Duodenal mucosa (tissue), 2 donors: Measurements from ENCODE around the gene PEPD.

Experiments
- H3K27ac ChIP-seq: one replicate; pipeline ENCODE4 v1.7.0; 2013; ENCODE audit warnings: low read depth, low read length
- H3K27me3 ChIP-seq, 2 donors: one replicate each; pipeline ENCODE4 v1.7.0; 2013; ENCODE audit warnings: low read length in 2 of 2, control low read depth in 1 of 2; ENCODE audit not compliant: insufficient read depth in 2 of 2, control insufficient read depth in 1 of 2
- H3K36me3 ChIP-seq, 2 donors: one replicate each; pipeline ENCODE4 v1.7.0; 2013; ENCODE audit warnings: low read length in 2 of 2, control low read depth in 1 of 2; ENCODE audit not compliant: insufficient read depth in 2 of 2, control insufficient read depth in 1 of 2
- H3K4me1 ChIP-seq, 2 donors: one replicate each; pipeline ENCODE4 v1.7.0; 2013; ENCODE audit warnings: low read length in 2 of 2, control low read depth in 1 of 2; ENCODE audit not compliant: insufficient read depth in 2 of 2, control insufficient read depth in 1 of 2
- H3K4me3 ChIP-seq, 2 donors: one replicate each; pipeline ENCODE4 v1.7.0; 2013; ENCODE audit warnings: low read length in 2 of 2, low read depth in 1 of 2
- H3K9ac ChIP-seq, 2 donors: one replicate each; pipeline ENCODE4 v1.7.0; 2013; ENCODE audit warnings: low read length in 2 of 2, low read depth in 1 of 2
- H3K9me3 ChIP-seq, 2 donors: one replicate each; pipeline ENCODE4 v1.7.0; 2013; ENCODE audit warnings: low read length in 2 of 2, control low read depth in 1 of 2; ENCODE audit not compliant: control insufficient read depth in 1 of 2

PEPD gene

DNA sequence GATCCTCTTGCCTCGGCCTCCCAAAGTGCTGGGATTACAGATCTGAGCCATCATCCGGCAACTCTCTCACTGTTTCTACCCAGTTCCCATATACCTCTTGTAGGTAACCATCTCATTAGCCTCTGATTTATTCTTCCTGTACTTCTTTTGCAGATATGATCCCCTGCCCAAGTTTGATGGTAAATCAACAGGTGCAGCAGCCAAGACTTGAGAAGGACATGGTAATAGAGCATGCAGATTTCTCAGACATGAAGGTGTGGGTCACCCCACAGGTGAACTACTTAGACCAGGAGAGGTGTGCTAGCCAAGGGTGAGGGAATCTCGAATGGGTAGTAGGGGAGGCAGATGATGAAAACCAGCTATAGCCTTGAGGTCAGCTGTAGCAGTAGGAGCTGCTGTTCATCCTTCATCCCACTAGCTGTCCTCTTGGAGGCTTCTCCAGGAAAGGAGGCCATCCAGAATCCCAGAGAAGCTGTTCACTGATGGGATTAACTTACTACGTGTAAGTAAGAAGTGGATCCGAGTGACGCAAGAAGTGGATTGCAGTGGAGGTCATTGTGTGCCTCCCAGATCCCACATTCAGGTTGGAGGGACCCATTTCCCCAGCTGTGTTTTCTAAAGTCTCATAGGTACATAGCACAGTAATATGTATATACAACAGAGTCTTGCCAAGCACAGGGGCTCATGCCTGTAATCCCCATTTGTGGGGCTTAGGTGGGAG is 158.9 kb downstream of the PEPD start:
- H3K4me3 ChIP-seq: no peak overlapping the region
- no peak overlapping the region for H3K27ac ChIP-seq
- no peaks in the 10 kb centered on the region for H3K36me3 ChIP-seq
- H3K9me3 ChIP-seq: no peaks in the 10 kb centered on the region
- no peaks in the 10 kb centered on the region for H3K27me3 ChIP-seq
- H3K9ac ChIP-seq: no peak overlapping the region
- peaks cover 14 to 25% of the 10 kb centered on the region in 2 donors for H3K4me1 ChIP-seq

DNA sequence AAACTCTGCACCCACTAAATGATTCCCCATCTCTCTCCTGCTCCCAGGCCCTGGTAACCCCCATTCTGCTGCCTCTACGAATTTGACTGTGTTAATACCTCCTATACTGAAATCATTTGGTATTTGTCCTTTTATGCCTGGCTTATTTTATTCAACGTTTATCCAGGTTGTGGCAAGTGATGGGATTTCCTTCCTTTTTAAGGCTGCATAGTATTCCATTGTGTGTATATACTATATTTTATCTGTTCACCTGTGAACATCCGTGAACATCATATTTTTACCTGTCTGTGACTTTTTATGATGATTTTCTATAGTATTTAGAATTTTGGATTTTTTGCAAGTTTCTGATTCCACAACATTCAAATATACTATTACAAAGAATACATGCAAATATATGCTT is 162.0 kb downstream of the PEPD start:
- Histone ChIP-seq H3K4me3 (no peak overlapping the region), H3K36me3 (no peaks in the 10 kb centered on the region), H3K27ac (no peak overlapping the region), H3K9ac (no peak overlapping the region), H3K4me1 (peaks cover 0 to 5% of the 10 kb centered on the region in 2 donors), H3K9me3 (peaks cover 0 to 2% of the 10 kb centered on the region in 2 donors), H3K27me3 (no peaks in the 10 kb centered on the region)

DNA sequence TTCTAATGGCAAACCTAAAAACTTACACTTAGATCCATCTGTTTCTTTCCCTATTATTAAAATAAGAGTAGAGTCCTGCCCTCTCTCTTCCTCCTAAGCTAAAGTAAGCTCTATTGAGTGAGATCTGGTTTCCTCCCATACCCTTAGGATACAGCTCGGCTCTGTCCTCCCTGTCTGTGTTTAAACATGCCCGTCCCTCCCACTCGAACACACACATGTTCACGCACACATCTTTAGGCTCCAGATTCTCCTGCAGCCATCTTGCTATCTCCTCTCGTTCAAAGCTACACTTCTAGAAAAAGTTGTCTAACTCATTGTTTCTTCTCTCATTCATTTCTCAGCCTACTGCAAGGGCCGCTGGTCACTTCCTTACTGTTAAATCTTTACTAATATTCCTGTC is 163.2 kb downstream of the PEPD start:
- peaks cover 0 to 2% of the 10 kb centered on the region in 2 donors for H3K9me3 ChIP-seq
- H3K9ac ChIP-seq: no peak overlapping the region
- H3K4me1 ChIP-seq: no peaks in the 10 kb centered on the region

DNA sequence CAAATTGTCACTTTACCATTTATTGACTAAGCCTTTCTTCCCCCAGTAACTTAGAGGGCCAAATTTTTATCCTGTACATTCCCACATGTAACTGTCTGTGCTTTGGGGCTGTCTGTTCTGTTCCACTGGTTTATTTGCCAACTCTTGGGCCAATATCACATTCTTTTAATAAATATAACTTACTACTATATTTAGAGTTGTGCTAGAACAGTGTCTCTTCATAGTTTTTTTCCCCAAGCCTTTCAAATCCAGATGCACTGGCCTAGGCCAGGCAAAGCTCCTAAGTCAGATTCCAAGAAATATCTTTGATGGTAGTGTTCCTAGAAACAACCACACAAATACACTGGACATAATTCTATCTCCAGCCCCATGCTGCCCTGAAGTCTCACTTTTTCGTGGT is 164.0 kb downstream of the PEPD start:
- no peak overlapping the region for H3K27ac ChIP-seq
- H3K4me3 ChIP-seq: no peak overlapping the region
- no peaks in the 10 kb centered on the region for H3K4me1 ChIP-seq
- H3K9me3 ChIP-seq: peaks cover 0 to 2% of the 10 kb centered on the region in 2 donors
- no peaks in the 10 kb centered on the region for H3K36me3 ChIP-seq
- no peaks in the 10 kb centered on the region for H3K27me3 ChIP-seq
- H3K9ac ChIP-seq: no peak overlapping the region

More for the DNA sequence above, 163.2 kb downstream of the PEPD start:
- H3K36me3 ChIP-seq: no peaks in the 10 kb centered on the region
- H3K27me3 ChIP-seq: no peaks in the 10 kb centered on the region
- no peak overlapping the region for H3K27ac ChIP-seq
- no peak overlapping the region for H3K4me3 ChIP-seq

DNA sequence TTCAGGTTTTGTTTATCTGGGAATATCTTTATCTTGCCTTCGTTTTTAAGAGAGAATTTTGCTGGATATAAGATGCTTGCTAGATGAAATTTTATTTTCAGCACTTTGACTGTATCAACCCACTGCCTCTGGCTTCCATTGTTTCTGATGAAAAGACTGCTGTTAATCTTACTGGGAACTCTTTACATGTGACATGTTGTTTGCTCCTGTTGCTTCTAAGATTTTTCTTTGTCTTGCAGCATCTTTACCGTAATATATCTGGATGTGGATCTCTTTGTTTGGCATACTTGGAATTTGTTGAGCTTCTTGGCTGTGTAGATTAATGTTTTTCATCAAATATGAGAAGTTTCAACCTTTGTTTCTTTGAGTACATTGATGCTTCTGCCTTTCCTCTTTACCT is 166.1 kb downstream of the PEPD start:
- Histone ChIP-seq H3K9me3 (peaks cover 0 to 2% of the 10 kb centered on the region in 2 donors), H3K9ac (no peak overlapping the region), H3K4me1 (no peaks in the 10 kb centered on the region), H3K27me3 (no peaks in the 10 kb centered on the region), H3K36me3 (no peaks in the 10 kb centered on the region), H3K4me3 (no peak overlapping the region), H3K27ac (no peak overlapping the region)

DNA sequence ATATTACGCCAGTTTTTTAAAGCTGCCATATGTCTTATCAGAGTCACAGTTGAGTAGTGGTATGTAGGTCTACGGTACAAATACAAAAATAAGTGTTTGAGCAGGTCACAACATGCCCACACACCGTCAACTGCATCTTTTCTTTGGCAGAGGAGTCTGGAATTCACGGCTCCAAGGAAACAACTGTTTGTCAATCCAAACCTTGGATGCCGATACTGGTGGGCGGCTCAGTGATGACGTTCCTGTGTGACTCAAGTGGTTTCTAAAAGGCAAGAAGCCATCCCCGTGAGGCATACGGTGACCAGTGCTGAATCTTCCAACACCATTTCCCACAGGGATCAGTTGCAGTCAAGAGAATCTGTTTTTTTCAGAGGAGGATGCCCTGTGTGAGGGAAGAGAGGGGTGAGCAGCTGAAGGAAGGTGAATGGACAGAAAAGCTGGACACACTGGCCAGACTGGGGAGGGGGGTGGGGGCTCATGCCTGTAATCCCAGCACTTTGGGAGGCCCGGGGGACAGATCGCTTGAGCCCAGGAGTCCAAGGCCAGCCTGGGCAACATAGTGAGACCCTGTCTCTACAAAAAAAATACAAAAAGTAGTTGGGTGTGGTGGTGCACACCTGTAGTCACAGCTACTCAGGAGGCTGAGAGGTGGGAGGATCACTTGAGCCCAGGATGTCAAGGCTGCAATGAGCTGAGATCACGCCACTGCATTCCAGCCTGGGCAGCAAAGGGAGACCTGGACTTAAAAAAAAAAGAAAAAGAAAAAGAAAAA is 170.9 kb downstream of the PEPD start:
- no peaks in the 10 kb centered on the region for H3K36me3 ChIP-seq
- no peak overlapping the region for H3K27ac ChIP-seq
- H3K9me3 ChIP-seq: peaks cover 0 to 1% of the 10 kb centered on the region in 2 donors
- H3K4me3 ChIP-seq: no peak overlapping the region
- no peaks in the 10 kb centered on the region for H3K4me1 ChIP-seq
- H3K9ac ChIP-seq: no peak overlapping the region
- no peaks in the 10 kb centered on the region for H3K27me3 ChIP-seq

DNA sequence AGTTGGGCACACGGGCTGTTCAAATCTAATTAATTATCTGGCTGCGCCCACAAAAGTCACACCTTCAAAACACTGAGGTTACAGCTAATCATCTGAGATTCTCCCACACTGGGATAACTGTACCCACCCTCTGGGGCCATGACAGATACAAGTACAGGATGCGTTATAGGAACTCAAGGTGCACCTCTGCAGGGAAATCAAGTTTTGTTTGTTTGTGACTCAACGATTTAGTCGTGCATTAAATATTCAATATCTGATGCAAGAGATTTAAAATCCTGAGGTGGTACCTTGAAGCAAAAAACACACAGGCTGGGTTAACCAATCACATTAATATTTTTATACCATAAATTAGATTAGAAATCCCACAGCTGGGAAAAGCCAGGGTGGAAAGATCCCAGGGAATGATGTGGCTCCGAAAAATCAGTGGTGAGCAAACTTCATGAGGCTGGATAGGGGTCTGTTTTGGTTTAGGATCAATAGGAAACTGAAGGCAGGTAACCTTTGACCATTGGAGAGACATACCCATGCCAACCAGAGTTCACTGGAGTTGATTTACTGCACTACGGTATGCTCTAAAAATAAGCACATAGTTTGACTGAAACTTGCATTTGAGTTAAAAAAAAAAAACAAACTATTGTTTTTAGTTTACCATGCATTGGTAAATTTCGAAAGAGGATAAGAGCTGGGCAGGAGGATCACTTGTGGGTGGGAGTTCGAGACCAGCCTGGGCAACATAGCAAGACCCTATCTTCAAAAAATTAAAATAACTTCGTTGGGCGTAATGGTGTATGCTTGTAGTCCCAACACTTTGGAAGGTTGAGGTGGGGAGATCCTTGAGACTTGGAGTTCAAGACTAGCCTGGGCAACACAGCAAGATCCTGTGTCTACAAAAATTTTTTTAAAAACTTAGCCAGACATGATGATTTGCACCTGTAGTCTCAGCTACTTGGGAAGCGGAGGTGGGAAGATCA is 172.0 kb downstream of the PEPD start:
- H3K27ac ChIP-seq: no peak overlapping the region
- no peaks in the 10 kb centered on the region for H3K9me3 ChIP-seq
- no peak overlapping the region for H3K9ac ChIP-seq

DNA sequence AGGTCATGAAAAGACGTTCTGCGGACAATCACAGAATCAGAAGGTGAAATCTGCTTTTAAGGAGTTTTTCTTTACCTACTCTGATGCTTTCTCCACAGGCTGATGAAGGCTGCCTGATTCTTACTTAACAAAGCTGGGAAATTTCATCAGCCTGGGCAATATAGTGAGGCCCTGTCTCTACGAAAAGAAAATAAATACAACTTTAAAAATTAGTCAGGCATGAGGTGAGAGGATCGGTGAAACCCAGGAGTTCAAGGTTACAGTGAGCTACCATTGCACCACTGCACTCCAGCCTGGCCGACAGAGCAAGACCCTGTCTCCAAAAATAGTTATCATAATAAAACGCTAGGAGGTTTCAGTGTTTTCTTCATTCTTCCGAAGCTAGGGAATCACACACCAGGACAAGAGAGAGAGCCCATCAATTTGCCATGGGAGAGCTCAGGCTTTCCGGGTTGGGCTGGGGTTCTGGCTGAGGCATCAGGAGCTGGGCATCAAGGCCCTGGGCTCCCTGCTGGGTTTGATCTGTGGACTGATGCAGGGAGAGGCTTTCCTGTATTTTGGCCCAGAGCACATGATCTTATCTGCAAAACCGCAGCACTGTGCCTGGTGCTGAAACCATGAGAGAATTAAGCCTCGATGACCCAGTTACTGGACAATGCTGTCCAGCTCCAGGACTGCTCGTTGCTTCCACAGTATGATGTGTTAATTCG is 173.1 kb downstream of the PEPD start:
- no peaks in the 10 kb centered on the region for H3K9me3 ChIP-seq
- H3K4me3 ChIP-seq: no peak overlapping the region
- no peaks in the 10 kb centered on the region for H3K27me3 ChIP-seq
- H3K9ac ChIP-seq: no peak overlapping the region
- H3K27ac ChIP-seq: no peak overlapping the region
- H3K4me1 ChIP-seq: no peaks in the 10 kb centered on the region
- H3K36me3 ChIP-seq: no peaks in the 10 kb centered on the region

More for the DNA sequence above, 172.0 kb downstream of the PEPD start:
- Histone ChIP-seq H3K27me3 (no peaks in the 10 kb centered on the region), H3K4me1 (no peaks in the 10 kb centered on the region), H3K36me3 (no peaks in the 10 kb centered on the region), H3K4me3 (no peak overlapping the region)

DNA sequence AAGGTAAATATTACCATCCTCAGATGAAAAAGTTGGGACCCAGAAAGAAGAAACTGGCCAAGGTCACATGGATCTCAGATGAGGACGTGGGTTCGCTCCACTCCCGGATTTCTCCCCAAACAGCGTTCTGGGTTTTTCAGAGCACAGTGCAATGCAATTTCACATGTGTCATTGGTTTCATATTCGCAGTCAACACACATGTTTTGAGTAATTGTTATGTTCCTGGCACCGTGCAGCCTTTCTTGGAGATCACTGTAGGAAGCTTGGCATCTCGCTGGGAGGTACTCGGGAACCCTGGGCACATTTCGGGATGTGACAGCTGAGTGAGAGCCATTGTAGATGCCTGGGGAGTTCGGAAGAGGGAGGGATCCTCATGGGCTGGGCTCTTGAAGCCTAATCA is 174.3 kb downstream of the PEPD start:
- Histone ChIP-seq H3K27ac (no peak overlapping the region), H3K36me3 (no peaks in the 10 kb centered on the region), H3K9me3 (no peaks in the 10 kb centered on the region), H3K9ac (no peak overlapping the region), H3K4me3 (no peak overlapping the region), H3K27me3 (no peaks in the 10 kb centered on the region), H3K4me1 (no peaks in the 10 kb centered on the region)
